Right hindlimb (tissue), 1 donor: ENCODE results near the gene RNF223.
A peak's percentile ranks its signal among the peaks of the same experiment; 100 is the strongest.
"Not testable (repeated sequence)": the region's sequence is repeated elsewhere in the genome, so short reads cannot be mapped to it uniquely, and the experiment has no call there.

Experiments used
- DNase-seq: peaks from one replicate; pipeline ENCODE4 v3.0.0-alpha.2; 2018

The RNF223 gene

GRCh38 chr1:1043411-1043810, 30.7 kb downstream of the RNF223 start:
- no peak for DNase-seq

- no peak for DNase-seq
These were observed 31.3 kb downstream of the RNF223 start for GRCh38 chr1:1042835-1043234.

GRCh38 chr1:1041873-1042272, 32.2 kb downstream of the RNF223 start:
- DNase-seq: no peak

GRCh38 chr1:1041092-1041523, 33.0 kb downstream of the RNF223 start:
- DNase-seq: no peak

GRCh38 chr1:1040004-1040991, 33.8 kb downstream of the RNF223 start:
- DNase-seq: peak; percentile 86

- DNase-seq: no peak
These were observed 34.8 kb downstream of the RNF223 start for GRCh38 chr1:1039145-1039910.

- DNase-seq: no peak
These were observed 35.4 kb downstream of the RNF223 start for GRCh38 chr1:1038694-1039093.

GRCh38 chr1:1037366-1038327, 36.5 kb downstream of the RNF223 start:
- no peak for DNase-seq

GRCh38 chr1:1035291-1035943, 38.7 kb downstream of the RNF223 start:
- DNase-seq: no peak

- DNase-seq: no peak
These were observed 39.7 kb downstream of the RNF223 start for GRCh38 chr1:1034439-1034781.

GRCh38 chr1:1033731-1034438, 40.2 kb downstream of the RNF223 start:
- no peak for DNase-seq

GRCh38 chr1:1033009-1033587, 41.0 kb downstream of the RNF223 start:
- peak; percentile 75 for DNase-seq

- no peak for DNase-seq
These were observed 41.7 kb downstream of the RNF223 start for GRCh38 chr1:1032424-1032823.

GRCh38 chr1:1031659-1032235, 42.4 kb downstream of the RNF223 start:
- DNase-seq: no peak

- not testable (repeated sequence) for DNase-seq
These were observed 43.0 kb downstream of the RNF223 start for GRCh38 chr1:1030867-1031658.

GRCh38 chr1:1027791-1028190, 46.3 kb downstream of the RNF223 start:
- no peak for DNase-seq

- peak; percentile 56 for DNase-seq
These were observed 47.3 kb downstream of the RNF223 start for GRCh38 chr1:1026599-1027413.

- DNase-seq: no peak
These were observed 48.4 kb downstream of the RNF223 start for GRCh38 chr1:1025730-1026129.
